Neural cell (in vitro differentiated cells): ENCODE measurements around the gene CRLF1. TPM values are rescaled to one million over a fixed set of nuclear protein-coding genes. Genes with fewer than 3 reads are reported as not detected.

Source experiments
- H2AFZ ChIP-seq: fragments of 200-600, 300-800 bp; sonication (generic), shearing (Covaris generic); 2 replicates; pipeline ENCODE4 v1.6.0; 2014; ENCODE audit warnings: low read depth, mild to moderate bottlenecking, antibody characterized with exemption, low read length, moderate library complexity
- H3F3A ChIP-seq: fragments of 200-600 bp; shearing (Covaris generic); 2 replicates; pipeline ENCODE4 v1.6.1; 2016; ENCODE audit warnings: mild to moderate bottlenecking, moderate library complexity, mixed read lengths, antibody characterized with exemption, low read length; ENCODE audit not compliant: insufficient read depth, poor library complexity, severe bottlenecking
- H3K27ac ChIP-seq: fragments of 200-600, 300-800 bp; sonication (generic), shearing (Covaris generic); 2 replicates; pipeline ENCODE4 v1.5.1; 2014; ENCODE audit warnings: mild to moderate bottlenecking, low read length, moderate library complexity
- H3K27me3 ChIP-seq: fragments of 300-800, 200-600 bp; sonication (generic), shearing (Covaris generic); 2 replicates; pipeline ENCODE4 v1.6.0; 2014; ENCODE audit warnings: mild to moderate bottlenecking, low read depth, low read length, moderate library complexity; ENCODE audit not compliant: insufficient read depth
- H3K36me3 ChIP-seq: fragments of 300-800, 200-600 bp; sonication (generic), shearing (Covaris generic); 2 replicates; pipeline ENCODE4 v1.5.1; 2014; ENCODE audit warnings: mild to moderate bottlenecking, antibody characterized with exemption, low read length, moderate library complexity; ENCODE audit not compliant: insufficient read depth
- H3K4me2 ChIP-seq: fragments of 300-800, 200-600 bp; sonication (generic), shearing (Covaris generic); 2 replicates; pipeline ENCODE4 v1.6.0; 2014; ENCODE audit warnings: mild to moderate bottlenecking, low read length
- H3K4me3 ChIP-seq: fragments of 300-800, 200-600 bp; sonication (generic), shearing (Covaris generic); 2 replicates; pipeline ENCODE4 v1.5.1; 2014; ENCODE audit warnings: mild to moderate bottlenecking, low read length, moderate library complexity
- H3K79me2 ChIP-seq: fragments of 200-600 bp; shearing (Covaris generic); replicated peaks from 2 replicates; pipeline ENCODE4 v1.6.0; 2014; ENCODE audit warnings: mild to moderate bottlenecking, low read length, moderate library complexity; ENCODE audit not compliant: insufficient read depth
- H3K9ac ChIP-seq: fragments of 300-800, 200-600 bp; sonication (generic), shearing (Covaris generic); 2 replicates; pipeline ENCODE4 v1.6.1; 2016; ENCODE audit warnings: mild to moderate bottlenecking, low read length, mixed read lengths
- H3K9me2 ChIP-seq: fragments of 200-600 bp; shearing (Covaris generic); 2 replicates; pipeline ENCODE4 v1.6.1; 2016; ENCODE audit warnings: mild to moderate bottlenecking, low read length, mixed read lengths; ENCODE audit not compliant: insufficient read depth
- H3K9me3 ChIP-seq: fragments of 200-600, 300-800 bp; sonication (generic), shearing (Covaris generic); 2 replicates; pipeline ENCODE4 v1.6.1; 2016; ENCODE audit warnings: mild to moderate bottlenecking, mixed run types, low read length, moderate library complexity, mixed read lengths
- H4K20me1 ChIP-seq: fragments of 200-600 bp; shearing (Covaris generic); 2 replicates; pipeline ENCODE4 v1.6.1; 2016; ENCODE audit warnings: mild to moderate bottlenecking, mixed run types; ENCODE audit not compliant: insufficient read depth
- EP300 ChIP-seq: fragments of 450-650 bp; conservative IDR thresholded peaks from 2 replicates; pipeline ENCODE4 v1.6.1; 2014; ENCODE audit warnings: antibody characterized with exemption, mild to moderate bottlenecking, moderate library complexity; ENCODE audit not compliant: poor library complexity, severe bottlenecking
- EZH2 ChIP-seq: fragments of 200-600, 300-800 bp; shearing (Covaris generic), sonication (generic); IDR thresholded peaks from 2 replicates; pipeline ENCODE4 v1.6.1; 2014; ENCODE audit warnings: antibody characterized with exemption, low read length, borderline replicate concordance, mild to moderate bottlenecking; ENCODE audit not compliant: insufficient read depth, poor library complexity, severe bottlenecking
- MXI1 ChIP-seq: fragments of 450-650 bp; conservative IDR thresholded peaks from 2 replicates; pipeline ENCODE4 v1.6.1; 2014; ENCODE audit warnings: antibody characterized with exemption, mild to moderate bottlenecking; ENCODE audit not compliant: poor library complexity, severe bottlenecking
- POLR2AphosphoS5 ChIP-seq: IDR thresholded peaks from 2 replicates; pipeline ENCODE4 v1.6.1; 2012
- RAD21 ChIP-seq: fragments of 450-650 bp; conservative IDR thresholded peaks from 2 replicates; pipeline ENCODE4 v1.6.1; 2014; ENCODE audit warnings: antibody characterized with exemption, mild to moderate bottlenecking, moderate library complexity
- REST ChIP-seq: IDR thresholded peaks from 2 replicates; pipeline ENCODE4 v1.6.1; 2012; ENCODE audit warnings: borderline replicate concordance
- SMC3 ChIP-seq: fragments of 450-650 bp; conservative IDR thresholded peaks from 2 replicates; pipeline ENCODE4 v1.6.1; 2014; ENCODE audit warnings: antibody characterized with exemption, mild to moderate bottlenecking, moderate library complexity; ENCODE audit not compliant: poor library complexity
- TAF1 ChIP-seq: IDR thresholded peaks from 2 replicates; pipeline ENCODE4 v1.6.1; 2012; ENCODE audit warnings: low read depth
- polyA plus RNA-seq: library from polyadenylated mRNA; depleted of rRNA; stranded (reverse); fragments of >200 nt; gene quantifications from 2 replicates; pipeline ENCODE4 v1.2.3, GENCODE V29; 2014
- TF ChIP-seq, protein P1 (sequence below): fragments of 450-650 bp; IDR thresholded peaks from 2 replicates; pipeline ENCODE4 v1.5.1; 2014; ENCODE audit warnings: antibody characterized with exemption, mild to moderate bottlenecking, moderate library complexity; ENCODE audit not compliant: poor library complexity, severe bottlenecking

Gene CRLF1
- polyA plus RNA-seq, 1 donor from 2014 or later = 14.2 TPM

- Histone ChIP-seq H3K36me3 (no peaks in the 10 kb centered on the region), H4K20me1 (no peaks in the 10 kb centered on the region), H3K9ac (no peak overlapping the region), H3F3A (no peaks in the 10 kb centered on the region), H3K27ac (no peak overlapping the region), H3K27me3 (no peaks in the 10 kb centered on the region), H3K9me3 (no peaks in the 10 kb centered on the region), H3K79me2 (no peaks in the 10 kb centered on the region), H3K4me2 (no peak overlapping the region), H3K4me3 (no peak overlapping the region), H2AFZ (no peak overlapping the region), H3K9me2 (no peaks in the 10 kb centered on the region)
- TF ChIP-seq RAD21 (no peak), EZH2 (no peak), EP300 (no peak), TAF1 (no peak), SMC3 (no peak), REST (no peak), POLR2AphosphoS5 (no peak), MXI1 (no peak)
- TF ChIP-seq, protein P1, sequence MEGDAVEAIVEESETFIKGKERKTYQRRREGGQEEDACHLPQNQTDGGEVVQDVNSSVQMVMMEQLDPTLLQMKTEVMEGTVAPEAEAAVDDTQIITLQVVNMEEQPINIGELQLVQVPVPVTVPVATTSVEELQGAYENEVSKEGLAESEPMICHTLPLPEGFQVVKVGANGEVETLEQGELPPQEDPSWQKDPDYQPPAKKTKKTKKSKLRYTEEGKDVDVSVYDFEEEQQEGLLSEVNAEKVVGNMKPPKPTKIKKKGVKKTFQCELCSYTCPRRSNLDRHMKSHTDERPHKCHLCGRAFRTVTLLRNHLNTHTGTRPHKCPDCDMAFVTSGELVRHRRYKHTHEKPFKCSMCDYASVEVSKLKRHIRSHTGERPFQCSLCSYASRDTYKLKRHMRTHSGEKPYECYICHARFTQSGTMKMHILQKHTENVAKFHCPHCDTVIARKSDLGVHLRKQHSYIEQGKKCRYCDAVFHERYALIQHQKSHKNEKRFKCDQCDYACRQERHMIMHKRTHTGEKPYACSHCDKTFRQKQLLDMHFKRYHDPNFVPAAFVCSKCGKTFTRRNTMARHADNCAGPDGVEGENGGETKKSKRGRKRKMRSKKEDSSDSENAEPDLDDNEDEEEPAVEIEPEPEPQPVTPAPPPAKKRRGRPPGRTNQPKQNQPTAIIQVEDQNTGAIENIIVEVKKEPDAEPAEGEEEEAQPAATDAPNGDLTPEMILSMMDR = no peak
Measured at GRCh38 chr19:18620902-18621301, 14.3 kb upstream of the CRLF1 start.

DNA sequence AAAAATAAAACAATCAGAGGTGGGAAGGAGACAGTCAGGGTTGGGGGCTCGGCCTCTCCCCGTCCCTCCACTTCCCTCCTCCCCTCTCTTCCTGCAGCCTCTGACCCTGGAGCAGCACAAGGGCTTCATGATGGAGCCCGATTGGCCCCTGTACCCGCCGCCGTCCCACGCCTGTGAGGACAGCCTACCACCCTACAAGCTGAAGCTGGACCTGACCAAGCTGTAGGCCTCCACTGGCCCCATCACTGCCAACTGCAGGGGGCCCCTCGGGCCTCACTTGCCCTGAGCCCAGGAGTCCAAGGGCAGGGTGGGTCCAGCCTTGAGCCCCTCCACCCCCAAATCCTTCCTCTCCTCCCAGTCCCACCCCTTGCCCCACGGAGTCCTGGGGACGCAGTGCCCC, 13.7 kb upstream of the CRLF1 start:
- TF ChIP-seq, protein P1 = no peak
- TF ChIP-seq MXI1 = no peak
- TF ChIP-seq POLR2AphosphoS5 = no peak
- TF ChIP-seq EZH2 = no peak
- TF ChIP-seq EP300 = no peak
- no peak for TF ChIP-seq SMC3
- TF ChIP-seq RAD21 = no peak
- Histone ChIP-seq H3K27me3 (no peaks in the 10 kb centered on the region), H3K9me2 (no peaks in the 10 kb centered on the region), H3K9ac (no peak overlapping the region), H3K79me2 (no peaks in the 10 kb centered on the region), H2AFZ (no peak overlapping the region), H3K27ac (no peak overlapping the region), H4K20me1 (no peaks in the 10 kb centered on the region), H3K4me2 (no peak overlapping the region), H3F3A (no peaks in the 10 kb centered on the region), H3K9me3 (no peaks in the 10 kb centered on the region), H3K36me3 (no peaks in the 10 kb centered on the region), H3K4me3 (no peak overlapping the region)
